ENCODE measurements around the gene ZHX3. TPM values are rescaled to one million over a fixed set of nuclear protein-coding genes. Genes with fewer than 3 reads are reported as not detected.

Gene ZHX3
- total and polyA plus RNA-seq, 2 donors (not counting 1 experiment from before 2014, with no cell fraction given) = 27.7 to 28.0 TPM

- no peaks in the 10 kb centered on the region for H4K20me1 ChIP-seq (ENCODE audit: control insufficient read depth, extremely low read depth, insufficient read depth, low read length)
- H3K4me1 ChIP-seq (ENCODE audit: control insufficient read depth, extremely low read depth, insufficient read depth, low read length) = peaks cover under 1% of the 10 kb centered on the region
- H3K9ac ChIP-seq (ENCODE audit: insufficient read depth, low read length) = no peak overlapping the region
- peaks cover 4% of the 10 kb centered on the region for H3K79me2 ChIP-seq (ENCODE audit: control insufficient read depth, insufficient read depth, low read length)
- no peak for TF ChIP-seq CTCF (conservative IDR thresholded peaks at IDR 0.05 in 1 of 2, IDR thresholded peaks at IDR 0.05 in 1 of 2; ENCODE audit: low read depth in 1 of 2, low read length in 2 of 2)
- TF ChIP-seq EZH2 (IDR thresholded peaks at IDR 0.05; ENCODE audit: low read length, missing control alignments) = no peak
- no peaks in the 10 kb centered on the region for H3K27me3 ChIP-seq (ENCODE audit: control insufficient read depth, insufficient read depth, low read length)
- no peaks in the 10 kb centered on the region for H3K36me3 ChIP-seq (ENCODE audit: control insufficient read depth, insufficient read depth, low read length)
- DNase-seq (ENCODE audit: low read depth in 2 of 2) = peak in 1 of 2 donors; percentile 87
- no peak overlapping the region for H2AFZ ChIP-seq (ENCODE audit: low read length)
- H3K4me3 ChIP-seq (replicated peaks in 1 of 4; ENCODE audit: control extremely low read depth in 1 of 4, insufficient read depth in 1 of 4, low read depth in 3 of 4, low read length in 4 of 4) = no peak overlapping the region
- H3K4me2 ChIP-seq (ENCODE audit: extremely low read depth, insufficient read depth, low read length) = no peak overlapping the region
- no peak overlapping the region for H3K27ac ChIP-seq (ENCODE audit: insufficient read depth, low read length)
- no peaks in the 10 kb centered on the region for H3K9me3 ChIP-seq (ENCODE audit: control insufficient read depth, insufficient read depth, low read depth, low read length)
These were observed 99.1 kb downstream of the ZHX3 start for GRCh38 chr20:41218466-41218865.

GRCh38 chr20:41217422-41217821 lies 100.1 kb downstream of the ZHX3 start:
- no peak overlapping the region for H3K4me2 ChIP-seq (ENCODE audit: extremely low read depth, insufficient read depth, low read length)
- H3K4me1 ChIP-seq (ENCODE audit: control insufficient read depth, extremely low read depth, insufficient read depth, low read length) = peaks cover 8% of the 10 kb centered on the region
- no peak overlapping the region for H3K9ac ChIP-seq (ENCODE audit: insufficient read depth, low read length)
- TF ChIP-seq EZH2 (IDR thresholded peaks at IDR 0.05; ENCODE audit: low read length, missing control alignments) = no peak
- TF ChIP-seq CTCF (conservative IDR thresholded peaks at IDR 0.05 in 1 of 2, IDR thresholded peaks at IDR 0.05 in 1 of 2; ENCODE audit: low read depth in 1 of 2, low read length in 2 of 2) = no peak
- peaks cover 5% of the 10 kb centered on the region for H3K79me2 ChIP-seq (ENCODE audit: control insufficient read depth, insufficient read depth, low read length)
- H3K4me3 ChIP-seq (replicated peaks in 1 of 4; ENCODE audit: control extremely low read depth in 1 of 4, insufficient read depth in 1 of 4, low read depth in 3 of 4, low read length in 4 of 4) = no peak overlapping the region
- H2AFZ ChIP-seq (ENCODE audit: low read length) = no peak overlapping the region
- no peaks in the 10 kb centered on the region for H3K27me3 ChIP-seq (ENCODE audit: control insufficient read depth, insufficient read depth, low read length)
- no peak for DNase-seq (ENCODE audit: low read depth in 2 of 2)
- no peaks in the 10 kb centered on the region for H3K9me3 ChIP-seq (ENCODE audit: control insufficient read depth, insufficient read depth, low read depth, low read length)
- peaks cover 2% of the 10 kb centered on the region for H3K36me3 ChIP-seq (ENCODE audit: control insufficient read depth, insufficient read depth, low read length)
- no peak overlapping the region for H3K27ac ChIP-seq (ENCODE audit: insufficient read depth, low read length)
- no peaks in the 10 kb centered on the region for H4K20me1 ChIP-seq (ENCODE audit: control insufficient read depth, extremely low read depth, insufficient read depth, low read length)

GRCh38 chr20:41214666-41215065 lies 102.9 kb downstream of the ZHX3 start:
- H3K9me3 ChIP-seq (ENCODE audit: control insufficient read depth, insufficient read depth, low read depth, low read length) = no peaks in the 10 kb centered on the region
- peaks cover 8% of the 10 kb centered on the region for H3K4me1 ChIP-seq (ENCODE audit: control insufficient read depth, extremely low read depth, insufficient read depth, low read length)
- no peaks in the 10 kb centered on the region for H4K20me1 ChIP-seq (ENCODE audit: control insufficient read depth, extremely low read depth, insufficient read depth, low read length)
- DNase-seq (ENCODE audit: low read depth in 2 of 2) = no peak
- H3K79me2 ChIP-seq (ENCODE audit: control insufficient read depth, insufficient read depth, low read length) = peaks cover 3% of the 10 kb centered on the region
- no peak overlapping the region for H2AFZ ChIP-seq (ENCODE audit: low read length)
- H3K27me3 ChIP-seq (ENCODE audit: control insufficient read depth, insufficient read depth, low read length) = no peaks in the 10 kb centered on the region
- peaks cover 2% of the 10 kb centered on the region for H3K36me3 ChIP-seq (ENCODE audit: control insufficient read depth, insufficient read depth, low read length)
- TF ChIP-seq EZH2 (IDR thresholded peaks at IDR 0.05; ENCODE audit: low read length, missing control alignments) (no peak), CTCF (conservative IDR thresholded peaks at IDR 0.05 in 1 of 2, IDR thresholded peaks at IDR 0.05 in 1 of 2; ENCODE audit: low read depth in 1 of 2, low read length in 2 of 2) (no peak)
- no peak overlapping the region for H3K27ac ChIP-seq (ENCODE audit: insufficient read depth, low read length)
- H3K4me3 ChIP-seq (replicated peaks in 1 of 4; ENCODE audit: control extremely low read depth in 1 of 4, insufficient read depth in 1 of 4, low read depth in 3 of 4, low read length in 4 of 4) = no peak overlapping the region
- no peak overlapping the region for H3K4me2 ChIP-seq (ENCODE audit: extremely low read depth, insufficient read depth, low read length)
- H3K9ac ChIP-seq (ENCODE audit: insufficient read depth, low read length) = no peak overlapping the region
